Prostate gland (tissue), 2 donors: ENCODE data around the gene FSD2.

Source experiments
- CTCF ChIP-seq, 4 experiments: fragments of 200-600 bp in 2 of 4; fragments of 450-650 bp in 2 of 4; sonication (generic) in 2 of 4; IDR thresholded peaks; 1 replicate in 3 of 4; 2 replicates in 1 of 4; pipeline ENCODE4 v1.5.1; 2016 to 2019; ENCODE audit warnings: antibody characterized with exemption in 4 of 4, mild to moderate bottlenecking in 2 of 4, moderate library complexity in 2 of 4
- POLR2A ChIP-seq: fragments of 450-650 bp; IDR thresholded peaks from one replicate; pipeline ENCODE4 v1.6.1; 2016; ENCODE audit warnings: antibody characterized with exemption, mild to moderate bottlenecking
- POLR2AphosphoS5 ChIP-seq: sonication (generic); formaldehyde crosslinking; IDR thresholded peaks from one replicate; pipeline ENCODE4 v1.6.1; 2017; ENCODE audit warnings: antibody characterized with exemption

- TF ChIP-seq CTCF (IDR thresholded peaks at IDR 0.05) (no peak), POLR2A (no peak), POLR2AphosphoS5 (no peak)
Measured at GRCh38 chr15:82838096-82838735, 32.3 kb upstream of the FSD2 start.
